Nephron (organoid): Measurements from ENCODE around the gene S100PBP.

Experiments
- H3K27ac Mint-ChIP-seq, 3 experiments: 2 replicates each; pipeline ENCODE4 v1.8.0; 2020; ENCODE audit warnings: mixed read lengths in 3 of 3, mild to moderate bottlenecking in 2 of 3, moderate library complexity in 1 of 3
- H3K27me3 Mint-ChIP-seq: 2 replicates; pipeline ENCODE4 v1.8.0; 2021; ENCODE audit warnings: low read depth, mild to moderate bottlenecking, moderate library complexity, mixed read lengths
- H3K36me3 Mint-ChIP-seq: 2 replicates; pipeline ENCODE4 v1.8.0; 2020; ENCODE audit warnings: low read depth, mixed read lengths
- H3K4me1 Mint-ChIP-seq: 2 replicates; pipeline ENCODE4 v1.8.0; 2020; ENCODE audit warnings: mixed read lengths
- H3K4me3 Mint-ChIP-seq, 3 experiments: 2 replicates each; pipeline ENCODE4 v1.8.0; 2020; ENCODE audit warnings: mild to moderate bottlenecking in 3 of 3, mixed read lengths in 3 of 3, moderate library complexity in 2 of 3
- H3K9me3 Mint-ChIP-seq: 2 replicates; pipeline ENCODE4 v1.8.0; 2020; ENCODE audit warnings: mixed read lengths
- TF ChIP-seq, protein P1 (sequence below), 3 experiments: fragments of 200-600 bp; sonication (generic); IDR thresholded peaks; one replicate each; pipeline ENCODE4 v1.5.0; 2021; ENCODE audit warnings: antibody characterized with exemption in 3 of 3; ENCODE audit not compliant: unreplicated experiment in 3 of 3

S100PBP gene

DNA sequence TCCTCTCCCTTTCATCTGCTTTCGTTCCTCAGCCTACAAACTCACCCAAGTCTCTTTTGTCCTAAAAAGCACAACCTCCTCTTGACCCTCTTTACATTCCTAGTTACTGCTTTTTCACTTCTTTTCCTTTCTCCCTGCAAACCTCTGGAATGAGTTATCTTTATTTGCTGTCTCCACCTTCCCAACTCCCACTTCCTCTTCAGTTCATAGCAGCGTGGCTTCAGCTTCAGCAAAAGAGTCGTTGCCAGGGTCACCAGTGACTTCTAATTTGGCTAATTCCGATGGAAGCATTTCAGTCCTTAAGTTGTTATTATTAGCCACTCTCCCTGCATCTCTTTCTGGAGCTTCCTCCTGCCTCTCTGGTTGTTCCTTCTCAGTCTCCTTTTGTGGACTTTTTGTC is 90.0 kb downstream of the S100PBP start:
- Mint-ChIP-seq H3K27me3 (peaks cover 15% of the 10 kb centered on the region), H3K4me1 (no peaks in the 10 kb centered on the region), H3K27ac (no peak overlapping the region), H3K36me3 (no peaks in the 10 kb centered on the region), H3K4me3 (no peak overlapping the region), H3K9me3 (no peaks in the 10 kb centered on the region)
- TF ChIP-seq, protein P1, sequence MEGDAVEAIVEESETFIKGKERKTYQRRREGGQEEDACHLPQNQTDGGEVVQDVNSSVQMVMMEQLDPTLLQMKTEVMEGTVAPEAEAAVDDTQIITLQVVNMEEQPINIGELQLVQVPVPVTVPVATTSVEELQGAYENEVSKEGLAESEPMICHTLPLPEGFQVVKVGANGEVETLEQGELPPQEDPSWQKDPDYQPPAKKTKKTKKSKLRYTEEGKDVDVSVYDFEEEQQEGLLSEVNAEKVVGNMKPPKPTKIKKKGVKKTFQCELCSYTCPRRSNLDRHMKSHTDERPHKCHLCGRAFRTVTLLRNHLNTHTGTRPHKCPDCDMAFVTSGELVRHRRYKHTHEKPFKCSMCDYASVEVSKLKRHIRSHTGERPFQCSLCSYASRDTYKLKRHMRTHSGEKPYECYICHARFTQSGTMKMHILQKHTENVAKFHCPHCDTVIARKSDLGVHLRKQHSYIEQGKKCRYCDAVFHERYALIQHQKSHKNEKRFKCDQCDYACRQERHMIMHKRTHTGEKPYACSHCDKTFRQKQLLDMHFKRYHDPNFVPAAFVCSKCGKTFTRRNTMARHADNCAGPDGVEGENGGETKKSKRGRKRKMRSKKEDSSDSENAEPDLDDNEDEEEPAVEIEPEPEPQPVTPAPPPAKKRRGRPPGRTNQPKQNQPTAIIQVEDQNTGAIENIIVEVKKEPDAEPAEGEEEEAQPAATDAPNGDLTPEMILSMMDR (IDR thresholded peaks at IDR 0.05; ENCODE audit: unreplicated experiment in 3 of 3), result no peak
